Measurements from ENCODE around the gene DNAI4.
"Not testable (repeated sequence)": the region's sequence is repeated elsewhere in the genome, so short reads cannot be mapped to it uniquely, and the experiment has no call there.

Gene DNAI4

DNA sequence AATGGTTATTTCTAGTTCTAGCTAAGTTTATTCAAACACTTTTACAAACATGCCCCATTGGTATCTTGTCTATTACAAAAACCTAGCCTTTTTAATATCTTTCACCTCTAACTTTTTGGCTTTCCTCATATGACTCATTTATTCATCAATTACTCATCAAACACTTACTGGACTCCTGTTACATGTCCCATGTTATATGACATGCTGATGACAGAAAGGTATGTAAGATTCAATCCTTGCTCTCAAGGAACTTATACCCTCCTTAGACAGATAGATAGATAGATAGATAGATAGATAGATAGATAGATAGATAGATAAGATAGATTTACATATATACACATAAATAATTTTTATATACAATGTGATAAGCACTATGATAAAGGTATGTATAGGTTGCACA lies 89.7 kb downstream of the DNAI4 start:
- H3K4me3 ChIP-seq (ENCODE audit: low read depth, low read length): no peak overlapping the region
- no peaks in the 10 kb centered on the region for H3K36me3 ChIP-seq (ENCODE audit: control insufficient read depth, insufficient read depth, low read length)
- no peak overlapping the region for H3K27ac ChIP-seq (ENCODE audit: low read depth, low read length)
- no peak overlapping the region for H3K9ac ChIP-seq (ENCODE audit: low read length)
- H3K27me3 ChIP-seq (ENCODE audit: control insufficient read depth, insufficient read depth, low read length): no peaks in the 10 kb centered on the region
- no peaks in the 10 kb centered on the region for H3K4me1 ChIP-seq (ENCODE audit: control insufficient read depth, insufficient read depth, low read length)
- H3K9me3 ChIP-seq (ENCODE audit: control insufficient read depth, insufficient read depth, low read depth, low read length): no peaks in the 10 kb centered on the region

DNA sequence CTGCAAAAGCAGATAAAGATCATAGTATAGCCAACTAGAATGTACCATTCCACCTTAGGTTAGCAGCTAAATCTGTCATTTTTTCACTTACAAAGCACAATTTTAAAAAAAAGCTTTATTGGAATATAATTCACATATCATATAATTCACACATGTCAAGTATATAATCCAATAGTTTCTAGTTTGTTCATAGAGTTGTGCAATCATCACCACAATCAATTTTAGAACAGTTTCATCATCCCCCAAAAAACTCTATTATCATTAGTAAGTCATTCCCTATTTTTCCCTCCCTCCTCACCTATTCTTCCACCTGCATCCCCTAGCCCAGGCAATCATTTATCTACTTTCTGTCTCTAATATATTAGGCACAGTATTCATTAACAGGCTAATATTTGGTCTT lies 91.5 kb downstream of the DNAI4 start:
- H3K27ac ChIP-seq (ENCODE audit: low read depth, low read length): no peak overlapping the region

GRCh38 chr1:66831529-66832239 lies 93.0 kb downstream of the DNAI4 start:
- H3K4me3 ChIP-seq (ENCODE audit: low read depth, low read length): no peak overlapping the region
- no peaks in the 10 kb centered on the region for H3K36me3 ChIP-seq (ENCODE audit: control insufficient read depth, insufficient read depth, low read length)
- H3K27me3 ChIP-seq (ENCODE audit: control insufficient read depth, insufficient read depth, low read length): no peaks in the 10 kb centered on the region
- H3K27ac ChIP-seq (ENCODE audit: low read depth, low read length): no peak overlapping the region
- no peaks in the 10 kb centered on the region for H3K4me1 ChIP-seq (ENCODE audit: control insufficient read depth, insufficient read depth, low read length)
- no peaks in the 10 kb centered on the region for H3K9me3 ChIP-seq (ENCODE audit: control insufficient read depth, insufficient read depth, low read depth, low read length)
- H3K9ac ChIP-seq (ENCODE audit: low read length): no peak overlapping the region

More for the DNA sequence above, 91.5 kb downstream of the DNAI4 start:
- no peak overlapping the region for H3K9ac ChIP-seq (ENCODE audit: low read length)
- no peaks in the 10 kb centered on the region for H3K27me3 ChIP-seq (ENCODE audit: control insufficient read depth, insufficient read depth, low read length)
- H3K4me1 ChIP-seq (ENCODE audit: control insufficient read depth, insufficient read depth, low read length): no peaks in the 10 kb centered on the region
- H3K36me3 ChIP-seq (ENCODE audit: control insufficient read depth, insufficient read depth, low read length): no peaks in the 10 kb centered on the region
- no peaks in the 10 kb centered on the region for H3K9me3 ChIP-seq (ENCODE audit: control insufficient read depth, insufficient read depth, low read depth, low read length)
- no peak overlapping the region for H3K4me3 ChIP-seq (ENCODE audit: low read depth, low read length)

DNA sequence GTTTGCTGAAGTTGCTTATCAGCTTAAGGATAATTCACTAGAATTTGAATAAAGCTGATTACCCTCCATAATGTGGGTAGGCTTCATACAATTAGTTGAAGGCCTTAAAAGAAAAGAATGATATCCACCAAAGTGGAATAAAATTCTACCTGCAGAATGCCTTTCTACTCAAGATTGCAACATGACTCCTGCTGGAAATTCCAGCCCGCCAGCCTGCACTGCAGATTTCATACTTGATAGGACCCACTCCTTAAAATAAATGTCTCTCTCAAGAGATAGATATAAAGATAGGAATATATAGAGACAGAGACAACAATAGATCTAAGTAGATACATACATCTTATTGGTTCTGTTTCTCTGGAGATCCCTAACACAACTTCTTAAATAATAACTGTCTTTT lies 99.9 kb downstream of the DNAI4 start:
- Histone ChIP-seq H3K9ac (ENCODE audit: low read length) (no peak overlapping the region), H3K27ac (ENCODE audit: low read depth, low read length) (no peak overlapping the region), H3K4me1 (ENCODE audit: control insufficient read depth, insufficient read depth, low read length) (no peaks in the 10 kb centered on the region), H3K36me3 (ENCODE audit: control insufficient read depth, insufficient read depth, low read length) (no peaks in the 10 kb centered on the region), H3K27me3 (ENCODE audit: control insufficient read depth, insufficient read depth, low read length) (no peaks in the 10 kb centered on the region), H3K4me3 (ENCODE audit: low read depth, low read length) (no peak overlapping the region), H3K9me3 (ENCODE audit: control insufficient read depth, insufficient read depth, low read depth, low read length) (no peaks in the 10 kb centered on the region)

- H3K4me3 ChIP-seq (ENCODE audit: low read depth, low read length): no peak overlapping the region
- no peaks in the 10 kb centered on the region for H3K27me3 ChIP-seq (ENCODE audit: control insufficient read depth, insufficient read depth, low read length)
- H3K27ac ChIP-seq (ENCODE audit: low read depth, low read length): no peak overlapping the region
- H3K9me3 ChIP-seq (ENCODE audit: control insufficient read depth, insufficient read depth, low read depth, low read length): no peaks in the 10 kb centered on the region
- H3K4me1 ChIP-seq (ENCODE audit: control insufficient read depth, insufficient read depth, low read length): no peaks in the 10 kb centered on the region
- H3K9ac ChIP-seq (ENCODE audit: low read length): no peak overlapping the region
- H3K36me3 ChIP-seq (ENCODE audit: control insufficient read depth, insufficient read depth, low read length): no peaks in the 10 kb centered on the region
Observed at GRCh38 chr1:66809736-66810326, 114.8 kb downstream of the DNAI4 start.

- Histone ChIP-seq H3K9ac (ENCODE audit: low read length) (no peak overlapping the region), H3K4me3 (ENCODE audit: low read depth, low read length) (no peak overlapping the region), H3K36me3 (ENCODE audit: control insufficient read depth, insufficient read depth, low read length) (no peaks in the 10 kb centered on the region), H3K27ac (ENCODE audit: low read depth, low read length) (no peak overlapping the region), H3K9me3 (ENCODE audit: control insufficient read depth, insufficient read depth, low read depth, low read length) (no peaks in the 10 kb centered on the region), H3K4me1 (ENCODE audit: control insufficient read depth, insufficient read depth, low read length) (no peaks in the 10 kb centered on the region), H3K27me3 (ENCODE audit: control insufficient read depth, insufficient read depth, low read length) (no peaks in the 10 kb centered on the region)
Observed at GRCh38 chr1:66809245-66809644, 115.4 kb downstream of the DNAI4 start.

- not testable (repeated sequence) for H3K27ac ChIP-seq (ENCODE audit: low read depth, low read length); H3K9me3 ChIP-seq (ENCODE audit: control insufficient read depth, insufficient read depth, low read depth, low read length); H3K4me3 ChIP-seq (ENCODE audit: low read depth, low read length); H3K4me1 ChIP-seq (ENCODE audit: control insufficient read depth, insufficient read depth, low read length); H3K36me3 ChIP-seq (ENCODE audit: control insufficient read depth, insufficient read depth, low read length); H3K27me3 ChIP-seq (ENCODE audit: control insufficient read depth, insufficient read depth, low read length); H3K9ac ChIP-seq (ENCODE audit: low read length)
Observed at GRCh38 chr1:66795839-66796238, 128.8 kb downstream of the DNAI4 start.

DNA sequence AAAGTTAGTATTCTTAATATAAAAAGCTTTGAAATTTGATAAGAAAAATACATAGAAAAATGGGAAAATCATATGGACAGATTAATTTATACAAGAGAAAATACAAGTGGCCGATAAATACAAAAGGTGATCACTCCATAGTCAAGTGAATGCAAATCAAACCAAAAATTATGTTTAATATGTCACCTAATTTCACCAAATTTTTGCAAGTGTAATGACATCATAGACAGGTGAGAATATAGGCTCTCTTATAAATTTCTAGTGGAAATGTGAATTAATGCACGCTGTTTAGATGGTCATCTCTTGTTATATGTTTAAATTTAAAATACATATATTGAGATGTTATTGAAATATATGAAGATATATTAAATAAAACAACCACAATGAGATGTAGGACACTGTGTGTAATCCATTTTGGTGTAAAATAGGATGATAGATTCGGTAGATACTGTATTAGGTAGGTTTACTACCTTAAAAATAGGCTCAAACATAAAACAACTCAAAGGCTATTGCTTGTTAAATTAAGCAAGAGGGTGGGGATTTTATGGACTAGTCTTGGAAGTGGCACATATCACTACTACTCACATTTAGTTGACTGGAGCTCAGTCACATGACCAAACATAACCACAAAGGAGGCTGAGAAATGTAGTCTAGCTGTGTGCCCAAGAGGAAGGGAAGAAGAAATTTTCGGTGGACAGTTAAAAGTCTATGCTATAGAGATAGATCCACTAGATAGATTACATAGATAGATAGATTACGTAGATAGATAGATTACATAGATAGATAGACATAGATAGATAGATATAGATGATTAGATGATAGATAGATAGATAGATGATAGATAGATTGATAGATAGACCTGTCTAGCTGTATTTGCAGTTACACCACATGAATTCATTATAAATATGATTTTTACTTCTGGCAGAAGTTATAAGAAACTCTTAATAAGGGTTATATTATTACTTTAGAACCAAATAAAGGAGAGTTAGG lies 132.7 kb downstream of the DNAI4 start:
- Histone ChIP-seq H3K27me3 (ENCODE audit: control insufficient read depth, insufficient read depth, low read length) (no peaks in the 10 kb centered on the region), H3K27ac (ENCODE audit: low read depth, low read length) (no peak overlapping the region), H3K4me1 (ENCODE audit: control insufficient read depth, insufficient read depth, low read length) (no peaks in the 10 kb centered on the region), H3K9ac (ENCODE audit: low read length) (no peak overlapping the region), H3K9me3 (ENCODE audit: control insufficient read depth, insufficient read depth, low read depth, low read length) (no peaks in the 10 kb centered on the region), H3K36me3 (ENCODE audit: control insufficient read depth, insufficient read depth, low read length) (no peaks in the 10 kb centered on the region), H3K4me3 (ENCODE audit: low read depth, low read length) (no peak overlapping the region)

GRCh38 chr1:66788231-66788939 lies 136.3 kb downstream of the DNAI4 start:
- no peak overlapping the region for H3K4me3 ChIP-seq (ENCODE audit: low read depth, low read length)
- H3K27me3 ChIP-seq (ENCODE audit: control insufficient read depth, insufficient read depth, low read length): no peaks in the 10 kb centered on the region
- H3K36me3 ChIP-seq (ENCODE audit: control insufficient read depth, insufficient read depth, low read length): no peaks in the 10 kb centered on the region
- H3K9ac ChIP-seq (ENCODE audit: low read length): no peak overlapping the region
- no peaks in the 10 kb centered on the region for H3K9me3 ChIP-seq (ENCODE audit: control insufficient read depth, insufficient read depth, low read depth, low read length)
- H3K27ac ChIP-seq (ENCODE audit: low read depth, low read length): no peak overlapping the region
- no peaks in the 10 kb centered on the region for H3K4me1 ChIP-seq (ENCODE audit: control insufficient read depth, insufficient read depth, low read length)

DNA sequence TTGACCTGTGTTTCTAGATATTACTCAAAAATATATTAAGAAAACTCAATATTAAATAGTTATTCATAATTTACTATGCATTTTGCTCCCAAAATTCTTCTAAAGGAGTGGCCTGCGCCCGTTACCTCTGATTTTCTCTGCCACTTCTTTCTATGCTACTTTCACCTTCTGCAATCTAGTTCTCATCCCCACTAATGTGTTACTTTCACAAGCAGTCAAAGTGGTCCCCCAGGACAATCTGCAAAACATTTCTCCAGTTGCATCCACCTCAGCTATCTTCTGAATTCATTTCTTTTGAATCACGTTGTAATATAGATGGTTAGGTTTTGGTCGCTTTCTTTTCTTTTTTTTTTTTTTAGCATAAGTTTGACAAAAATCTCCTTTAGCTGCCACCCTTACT lies 137.0 kb downstream of the DNAI4 start:
- Histone ChIP-seq H3K4me3 (ENCODE audit: low read depth, low read length) (no peak overlapping the region), H3K27me3 (ENCODE audit: control insufficient read depth, insufficient read depth, low read length) (no peaks in the 10 kb centered on the region), H3K9me3 (ENCODE audit: control insufficient read depth, insufficient read depth, low read depth, low read length) (no peaks in the 10 kb centered on the region), H3K4me1 (ENCODE audit: control insufficient read depth, insufficient read depth, low read length) (no peaks in the 10 kb centered on the region), H3K36me3 (ENCODE audit: control insufficient read depth, insufficient read depth, low read length) (no peaks in the 10 kb centered on the region), H3K27ac (ENCODE audit: low read depth, low read length) (no peak overlapping the region), H3K9ac (ENCODE audit: low read length) (no peak overlapping the region)
